Astrocyte (in vitro differentiated cells and primary cell): ENCODE results near the gene DCST2. TPM values are rescaled to one million over a fixed set of nuclear protein-coding genes. Genes with fewer than 3 reads are reported as not detected.

Source experiments
- DNase-seq: peaks from one replicate; pipeline ENCODE4 v3.0.0-alpha.2; 2010; ENCODE audit warnings: low read depth
- FAIRE-seq: peaks from 2 replicates; lab custom pipeline; 2011; peaks lifted over from hg19 to GRCh38; lab: Jason Lieb, UNC
- H2AFZ ChIP-seq: 2 replicates; pipeline ENCODE4 v1.6.0; 2012; ENCODE audit warnings: low read depth, low read length, inconsistent platforms
- H3K27ac ChIP-seq: 2 replicates; pipeline ENCODE4 v1.5.1; 2011; ENCODE audit warnings: low read depth, low read length, inconsistent platforms
- H3K27me3 ChIP-seq: 2 replicates; pipeline ENCODE4 v1.6.0; 2011; ENCODE audit warnings: low read length, inconsistent platforms; ENCODE audit not compliant: insufficient read depth
- H3K36me3 ChIP-seq: 2 replicates; pipeline ENCODE4 v1.5.1; 2011; ENCODE audit warnings: low read length, inconsistent platforms; ENCODE audit not compliant: insufficient read depth
- H3K4me1 ChIP-seq: 2 replicates; pipeline ENCODE4 v1.5.1; 2011; ENCODE audit warnings: low read length, inconsistent platforms; ENCODE audit not compliant: insufficient read depth
- H3K4me2 ChIP-seq: 2 replicates; pipeline ENCODE4 v1.6.0; 2012; ENCODE audit warnings: low read length, inconsistent platforms
- H3K4me3 ChIP-seq: 2 replicates; pipeline ENCODE4 v1.5.1; 2011; ENCODE audit warnings: low read depth, mild to moderate bottlenecking, low read length, inconsistent platforms; ENCODE audit not compliant: insufficient read depth
- H3K79me2 ChIP-seq: 2 replicates; pipeline ENCODE4 v1.6.0; 2012; ENCODE audit warnings: mild to moderate bottlenecking, low read length, inconsistent platforms; ENCODE audit not compliant: insufficient read depth
- H3K9ac ChIP-seq: 2 replicates; pipeline ENCODE4 v1.6.0; 2012; ENCODE audit warnings: mild to moderate bottlenecking, low read length, inconsistent platforms
- H3K9me3 ChIP-seq: 2 replicates; pipeline ENCODE4 v1.5.1; 2012; ENCODE audit warnings: low read depth, mild to moderate bottlenecking, low read length, inconsistent platforms; ENCODE audit not compliant: insufficient read depth
- H4K20me1 ChIP-seq: 2 replicates; pipeline ENCODE4 v1.6.0; 2012; ENCODE audit warnings: low read length, inconsistent platforms; ENCODE audit not compliant: insufficient read depth
- H3K27ac Mint-ChIP-seq: one replicate; pipeline ENCODE4 v1.8.0; 2021; ENCODE audit warnings: mild to moderate bottlenecking, mixed read lengths; ENCODE audit not compliant: unreplicated experiment
- H3K27me3 Mint-ChIP-seq: one replicate; pipeline ENCODE4 v1.8.0; 2021; ENCODE audit warnings: low read depth, mixed read lengths; ENCODE audit not compliant: unreplicated experiment
- H3K36me3 Mint-ChIP-seq: one replicate; pipeline ENCODE4 v1.8.0; 2021; ENCODE audit warnings: low read depth, mixed read lengths; ENCODE audit not compliant: unreplicated experiment
- H3K4me1 Mint-ChIP-seq: one replicate; pipeline ENCODE4 v1.8.0; 2021; ENCODE audit warnings: low read depth, mixed read lengths; ENCODE audit not compliant: unreplicated experiment
- H3K4me3 Mint-ChIP-seq: one replicate; pipeline ENCODE4 v1.8.0; 2021; ENCODE audit warnings: mild to moderate bottlenecking, moderate library complexity, mixed read lengths; ENCODE audit not compliant: unreplicated experiment
- H3K9me3 Mint-ChIP-seq: one replicate; pipeline ENCODE4 v1.8.0; 2021; ENCODE audit warnings: mild to moderate bottlenecking, mixed read lengths; ENCODE audit not compliant: unreplicated experiment
- CTCF ChIP-seq: IDR thresholded peaks from 2 replicates; pipeline ENCODE4 v1.5.1; 2011; ENCODE audit warnings: low read depth, mild to moderate bottlenecking, inconsistent platforms, low read length, moderate library complexity; ENCODE audit not compliant: insufficient read depth
- EZH2 ChIP-seq: IDR thresholded peaks from 2 replicates; pipeline ENCODE4 v1.6.1; 2012; ENCODE audit warnings: mild to moderate bottlenecking, low read length, inconsistent platforms; ENCODE audit not compliant: insufficient read depth
- total RNA-seq: library from RNA; stranded (reverse); gene quantifications from 2 replicates; pipeline ENCODE4 v1.2.1, GENCODE V29; 2021

DCST2 gene
- total RNA-seq, 1 donor from 2014 or later = 0.34 TPM

GRCh38 chr1:155044812-155045657 lies 11.5 kb upstream of the DCST2 start:
- Histone ChIP-seq H3K4me1 (peaks cover 21% of the 10 kb centered on the region), H3K4me2 (peak overlapping the region; percentile 30), H3K27ac (no peak overlapping the region), H3K4me3 (no peak overlapping the region), H3K9me3 (no peaks in the 10 kb centered on the region), H3K36me3 (no peaks in the 10 kb centered on the region), H2AFZ (no peak overlapping the region), H4K20me1 (peaks cover 3% of the 10 kb centered on the region), H3K9ac (no peak overlapping the region), H3K79me2 (no peaks in the 10 kb centered on the region), H3K27me3 (peaks cover 2% of the 10 kb centered on the region)
- FAIRE-seq = peak; percentile 17
- no peaks in the 10 kb centered on the region for H3K36me3 Mint-ChIP-seq
- H3K27me3 Mint-ChIP-seq = peaks cover 13% of the 10 kb centered on the region
- peak overlapping the region; percentile 67 for H3K27ac Mint-ChIP-seq
- TF ChIP-seq EZH2 (no peak), CTCF (peak; percentile 66)
- no peak overlapping the region for H3K4me3 Mint-ChIP-seq
- peak; percentile 52 for DNase-seq
- peaks cover 19% of the 10 kb centered on the region for H3K4me1 Mint-ChIP-seq
- no peaks in the 10 kb centered on the region for H3K9me3 Mint-ChIP-seq

- H3K36me3 Mint-ChIP-seq = no peaks in the 10 kb centered on the region
- H3K27ac Mint-ChIP-seq = peak overlapping the region; percentile 67
- peaks cover 13% of the 10 kb centered on the region for H3K27me3 Mint-ChIP-seq
- H3K9ac ChIP-seq = no peak overlapping the region
- peaks cover 15% of the 10 kb centered on the region for H3K4me1 ChIP-seq
- no peak overlapping the region for H3K4me3 Mint-ChIP-seq
- H4K20me1 ChIP-seq = peaks cover 3% of the 10 kb centered on the region
- H3K4me1 Mint-ChIP-seq = peaks cover 13% of the 10 kb centered on the region
- no peaks in the 10 kb centered on the region for H3K79me2 ChIP-seq
- no peaks in the 10 kb centered on the region for H3K9me3 Mint-ChIP-seq
- FAIRE-seq = no peak
- H3K36me3 ChIP-seq = no peaks in the 10 kb centered on the region
- peaks cover 2% of the 10 kb centered on the region for H3K27me3 ChIP-seq
- H2AFZ ChIP-seq = no peak overlapping the region
- H3K4me3 ChIP-seq = no peak overlapping the region
- H3K27ac ChIP-seq = no peak overlapping the region
- no peak overlapping the region for H3K4me2 ChIP-seq
- no peak for DNase-seq
- H3K9me3 ChIP-seq = no peaks in the 10 kb centered on the region
- TF ChIP-seq EZH2 (no peak), CTCF (no peak)
Measured at GRCh38 chr1:155044365-155044764, 10.8 kb upstream of the DCST2 start.

- FAIRE-seq (no peak), DNase-seq (no peak)
- H2AFZ ChIP-seq = no peak overlapping the region
- Mint-ChIP-seq H3K27ac (no peak overlapping the region), H3K36me3 (no peaks in the 10 kb centered on the region), H3K4me1 (peaks cover 12% of the 10 kb centered on the region), H3K4me3 (peak overlapping the region; percentile 20), H3K27me3 (peaks cover 13% of the 10 kb centered on the region), H3K9me3 (no peaks in the 10 kb centered on the region)
- TF ChIP-seq EZH2 (no peak), CTCF (no peak)
- H3K79me2 ChIP-seq = no peaks in the 10 kb centered on the region
- no peaks in the 10 kb centered on the region for H3K36me3 ChIP-seq
- H3K4me1 ChIP-seq = peaks cover 15% of the 10 kb centered on the region
- H3K9ac ChIP-seq = no peak overlapping the region
- no peak overlapping the region for H3K4me2 ChIP-seq
- peaks cover 3% of the 10 kb centered on the region for H3K27me3 ChIP-seq
- H3K9me3 ChIP-seq = no peaks in the 10 kb centered on the region
- H3K4me3 ChIP-seq = no peak overlapping the region
- H4K20me1 ChIP-seq = peaks cover 3% of the 10 kb centered on the region
- H3K27ac ChIP-seq = no peak overlapping the region
Measured at GRCh38 chr1:155043793-155044192, 10.2 kb upstream of the DCST2 start.
